SU-DHL-6 (cell line): ENCODE measurements around the gene DNAH9.

ENCODE experiments used
- H2AFZ ChIP-seq: fragments of 200-600 bp; sonication (generic); 2 replicates; pipeline ENCODE4 v1.6.1; 2014; ENCODE audit warnings: low read depth, mild to moderate bottlenecking, moderate library complexity, mixed read lengths, antibody characterized with exemption, low read length; ENCODE audit not compliant: severe bottlenecking
- H3F3A ChIP-seq: fragments of 200-600 bp; shearing (Covaris generic); 2 replicates; pipeline ENCODE4 v1.6.0; 2016; ENCODE audit warnings: antibody characterized with exemption, mild to moderate bottlenecking; ENCODE audit not compliant: insufficient read depth
- H3K27ac ChIP-seq: fragments of 200-600 bp; sonication (generic); 2 replicates; pipeline ENCODE4 v1.5.1; 2016; ENCODE audit warnings: low read depth, mild to moderate bottlenecking, low read length, moderate library complexity, mixed read lengths
- H3K27me3 ChIP-seq: fragments of 200-600 bp; sonication (generic), shearing (Covaris generic); 2 replicates; pipeline ENCODE4 v1.6.0; 2014; ENCODE audit warnings: mild to moderate bottlenecking, low read length
- H3K36me3 ChIP-seq: fragments of 200-600 bp; sonication (generic); 2 replicates; pipeline ENCODE4 v1.6.1; 2014; ENCODE audit warnings: mild to moderate bottlenecking, low read length, mixed read lengths
- H3K4me2 ChIP-seq: fragments of 300-600, 200-600 bp; shearing (Covaris generic), sonication (generic); 2 replicates; pipeline ENCODE4 v1.6.0; 2014; ENCODE audit warnings: low read length, low read depth, mild to moderate bottlenecking; ENCODE audit not compliant: poor library complexity, severe bottlenecking
- H3K4me3 ChIP-seq: fragments of 200-600 bp; sonication (generic); 2 replicates; pipeline ENCODE4 v1.5.1; 2014; ENCODE audit warnings: antibody characterized with exemption, low read length, mild to moderate bottlenecking, mixed read lengths; ENCODE audit not compliant: insufficient read depth, poor library complexity, severe bottlenecking
- H3K79me2 ChIP-seq: fragments of 200-600 bp; sonication (generic); 2 replicates; pipeline ENCODE4 v1.6.1; 2014; ENCODE audit warnings: mild to moderate bottlenecking, low read length, moderate library complexity; ENCODE audit not compliant: insufficient read depth
- H3K9ac ChIP-seq: fragments of 200-600 bp; sonication (generic); 2 replicates; pipeline ENCODE4 v1.7.0; 2014; ENCODE audit warnings: mild to moderate bottlenecking, low read length
- H3K9me2 ChIP-seq: fragments of 200-600 bp; sonication (generic); replicated peaks from 2 replicates; pipeline ENCODE4 v1.6.1; 2014; ENCODE audit warnings: low read length; ENCODE audit not compliant: insufficient read depth
- H3K9me3 ChIP-seq: fragments of 200-600 bp; sonication (generic); 2 replicates; pipeline ENCODE4 v1.6.1; 2014; ENCODE audit warnings: low read length, mixed read lengths; ENCODE audit not compliant: insufficient read depth
- H4K20me1 ChIP-seq: fragments of 200-600 bp; sonication (generic); 2 replicates; pipeline ENCODE4 v1.6.1; 2014; ENCODE audit warnings: low read depth, mild to moderate bottlenecking, antibody characterized with exemption, low read length, moderate library complexity, mixed read lengths
- EZH2phosphoT487 ChIP-seq: fragments of 200-600 bp; sonication (generic), shearing (Covaris generic); conservative IDR thresholded peaks from 2 replicates; pipeline ENCODE4 v1.6.1; 2018; ENCODE audit warnings: mild to moderate bottlenecking, antibody characterized with exemption, low read length, moderate library complexity, mixed read lengths
- TF ChIP-seq, protein P1 (sequence below): fragments of 200-600 bp; sonication (generic); IDR thresholded peaks from one replicate; pipeline ENCODE4 v1.5.1; 2017; ENCODE audit warnings: antibody characterized with exemption, mild to moderate bottlenecking, low read length, moderate library complexity; ENCODE audit not compliant: insufficient read depth, poor library complexity, severe bottlenecking

The DNAH9 gene

DNA sequence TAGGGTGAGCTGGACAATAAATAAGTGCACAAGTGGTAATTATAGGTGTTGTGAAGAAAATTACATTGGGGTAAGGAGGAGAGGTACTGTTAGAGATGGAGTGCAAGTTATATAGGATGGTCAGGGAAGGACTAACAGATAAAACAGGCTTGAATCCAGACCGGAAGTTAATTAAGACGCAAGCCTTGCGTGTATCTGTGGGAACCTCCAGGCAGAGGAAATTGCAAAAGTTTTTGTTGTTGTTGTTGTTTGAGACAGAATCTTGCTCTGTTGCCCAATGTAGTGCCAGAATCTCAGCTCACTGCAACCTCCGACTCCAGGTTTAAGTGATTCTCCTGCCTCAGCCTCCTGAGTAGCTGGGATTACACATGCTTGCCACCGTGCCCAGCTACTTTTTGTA lies 401.4 kb downstream of the DNAH9 start:
- H3K36me3 ChIP-seq, result no peaks in the 10 kb centered on the region
- no peaks in the 10 kb centered on the region for H3F3A ChIP-seq
- no peak overlapping the region for H2AFZ ChIP-seq
- H3K9me2 ChIP-seq, result no peaks in the 10 kb centered on the region
- TF ChIP-seq, protein P1, sequence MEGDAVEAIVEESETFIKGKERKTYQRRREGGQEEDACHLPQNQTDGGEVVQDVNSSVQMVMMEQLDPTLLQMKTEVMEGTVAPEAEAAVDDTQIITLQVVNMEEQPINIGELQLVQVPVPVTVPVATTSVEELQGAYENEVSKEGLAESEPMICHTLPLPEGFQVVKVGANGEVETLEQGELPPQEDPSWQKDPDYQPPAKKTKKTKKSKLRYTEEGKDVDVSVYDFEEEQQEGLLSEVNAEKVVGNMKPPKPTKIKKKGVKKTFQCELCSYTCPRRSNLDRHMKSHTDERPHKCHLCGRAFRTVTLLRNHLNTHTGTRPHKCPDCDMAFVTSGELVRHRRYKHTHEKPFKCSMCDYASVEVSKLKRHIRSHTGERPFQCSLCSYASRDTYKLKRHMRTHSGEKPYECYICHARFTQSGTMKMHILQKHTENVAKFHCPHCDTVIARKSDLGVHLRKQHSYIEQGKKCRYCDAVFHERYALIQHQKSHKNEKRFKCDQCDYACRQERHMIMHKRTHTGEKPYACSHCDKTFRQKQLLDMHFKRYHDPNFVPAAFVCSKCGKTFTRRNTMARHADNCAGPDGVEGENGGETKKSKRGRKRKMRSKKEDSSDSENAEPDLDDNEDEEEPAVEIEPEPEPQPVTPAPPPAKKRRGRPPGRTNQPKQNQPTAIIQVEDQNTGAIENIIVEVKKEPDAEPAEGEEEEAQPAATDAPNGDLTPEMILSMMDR, result no peak
- TF ChIP-seq EZH2phosphoT487, result no peak
- H3K9ac ChIP-seq, result no peak overlapping the region
- no peak overlapping the region for H3K4me2 ChIP-seq
- H3K27ac ChIP-seq, result no peak overlapping the region
- H3K4me3 ChIP-seq, result no peak overlapping the region
- H3K9me3 ChIP-seq, result no peaks in the 10 kb centered on the region
- no peaks in the 10 kb centered on the region for H4K20me1 ChIP-seq
- peaks cover 4% of the 10 kb centered on the region; the same call in 1 of the 2 replicates for H3K79me2 ChIP-seq
- H3K27me3 ChIP-seq, result no peaks in the 10 kb centered on the region

- H3K36me3 ChIP-seq, result no peaks in the 10 kb centered on the region
- H3K4me2 ChIP-seq, result no peak overlapping the region
- no peaks in the 10 kb centered on the region for H3K9me3 ChIP-seq
- TF ChIP-seq EZH2phosphoT487, result no peak
- TF ChIP-seq, protein P1, result no peak
- no peak overlapping the region for H3K9ac ChIP-seq
- H2AFZ ChIP-seq, result no peak overlapping the region
- no peaks in the 10 kb centered on the region for H3F3A ChIP-seq
- H3K4me3 ChIP-seq, result no peak overlapping the region
- no peak overlapping the region for H3K27ac ChIP-seq
- H3K79me2 ChIP-seq, result no peaks in the 10 kb centered on the region
- no peaks in the 10 kb centered on the region for H3K9me2 ChIP-seq
- H3K27me3 ChIP-seq, result no peaks in the 10 kb centered on the region
- no peaks in the 10 kb centered on the region for H4K20me1 ChIP-seq
These were observed 409.2 kb downstream of the DNAH9 start for GRCh38 chr17:12007466-12007865.
